Middle frontal gyrus (tissue), 1 donor: ENCODE results near the gene LETM1.

Experiments used
- DNase-seq: peaks from one replicate; pipeline ENCODE4 v3.0.0-alpha.2; 2015; ENCODE audit warnings: low spot score; ENCODE audit errors: extremely low spot score

LETM1 gene

DNA sequence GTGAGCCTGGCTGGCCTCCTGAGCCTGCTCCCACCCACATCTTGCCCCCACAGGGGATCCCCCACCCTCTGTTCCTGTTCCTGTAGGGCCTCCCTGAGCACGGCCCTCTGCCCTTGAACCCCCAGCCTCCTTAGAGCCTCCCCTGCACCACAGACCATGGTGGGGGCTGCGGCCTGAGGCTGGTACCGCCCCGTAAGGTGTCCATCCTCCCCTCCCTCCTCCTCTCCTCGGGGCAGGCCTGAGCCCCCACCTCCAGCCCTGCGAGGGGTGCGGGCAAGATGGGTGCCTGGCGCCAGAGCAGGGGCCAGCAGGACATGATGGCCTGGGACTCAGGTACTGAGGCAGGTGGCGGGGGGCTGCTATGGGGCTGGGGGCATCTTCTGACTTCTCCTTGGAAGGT lies 91.3 kb downstream of the LETM1 start:
- no peak for DNase-seq

DNA sequence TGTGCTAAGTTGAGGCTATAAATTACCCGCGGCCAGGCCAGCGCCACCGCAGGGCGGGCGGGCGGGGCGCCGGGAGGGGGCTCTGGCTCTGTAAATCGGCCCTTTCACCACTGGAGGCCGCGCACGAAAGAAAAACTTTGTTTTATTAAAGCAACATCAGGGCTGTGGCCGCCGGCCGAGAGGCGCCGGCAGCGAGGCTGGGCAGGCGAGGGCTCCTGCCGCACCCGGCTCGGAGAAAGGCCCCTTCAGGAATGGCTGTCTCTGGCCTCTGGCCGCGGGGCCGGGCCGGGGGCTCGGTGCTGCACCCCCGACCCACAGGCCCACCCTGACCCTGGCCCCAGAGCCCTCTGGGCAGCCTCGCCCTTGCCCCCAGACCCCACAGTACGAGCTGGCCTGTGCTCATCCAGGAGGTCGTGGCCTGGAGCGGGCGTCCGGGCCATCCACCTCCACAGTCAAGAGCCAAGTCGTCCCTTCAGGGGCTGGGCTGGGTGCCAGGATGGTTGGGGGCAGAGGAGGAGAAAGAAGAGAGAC lies 92.3 kb downstream of the LETM1 start:
- DNase-seq: no peak

DNA sequence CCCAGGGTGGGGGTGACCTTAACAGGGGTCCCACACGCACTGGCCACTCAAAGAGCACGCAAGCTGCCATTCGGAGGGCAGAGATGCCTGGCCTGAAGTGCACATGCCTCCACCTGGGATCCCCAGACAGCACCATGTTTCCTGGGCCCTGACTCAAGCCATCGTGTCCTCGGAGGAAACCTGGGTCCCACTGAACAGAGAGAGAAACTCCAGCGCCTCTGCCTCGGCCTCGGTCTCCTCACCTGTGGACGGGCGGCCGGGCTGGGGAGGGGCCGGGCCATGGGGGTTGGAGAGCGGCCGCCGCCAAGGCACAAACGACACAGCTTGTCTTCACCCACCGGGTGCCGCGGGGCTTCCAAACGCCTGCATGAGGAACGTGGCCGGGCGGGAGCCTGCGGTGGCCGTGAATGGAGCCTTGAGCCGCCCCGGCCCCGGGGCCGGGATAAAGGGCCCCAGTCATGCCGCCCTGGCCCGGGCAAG lies 92.8 kb downstream of the LETM1 start:
- no peak for DNase-seq

DNA sequence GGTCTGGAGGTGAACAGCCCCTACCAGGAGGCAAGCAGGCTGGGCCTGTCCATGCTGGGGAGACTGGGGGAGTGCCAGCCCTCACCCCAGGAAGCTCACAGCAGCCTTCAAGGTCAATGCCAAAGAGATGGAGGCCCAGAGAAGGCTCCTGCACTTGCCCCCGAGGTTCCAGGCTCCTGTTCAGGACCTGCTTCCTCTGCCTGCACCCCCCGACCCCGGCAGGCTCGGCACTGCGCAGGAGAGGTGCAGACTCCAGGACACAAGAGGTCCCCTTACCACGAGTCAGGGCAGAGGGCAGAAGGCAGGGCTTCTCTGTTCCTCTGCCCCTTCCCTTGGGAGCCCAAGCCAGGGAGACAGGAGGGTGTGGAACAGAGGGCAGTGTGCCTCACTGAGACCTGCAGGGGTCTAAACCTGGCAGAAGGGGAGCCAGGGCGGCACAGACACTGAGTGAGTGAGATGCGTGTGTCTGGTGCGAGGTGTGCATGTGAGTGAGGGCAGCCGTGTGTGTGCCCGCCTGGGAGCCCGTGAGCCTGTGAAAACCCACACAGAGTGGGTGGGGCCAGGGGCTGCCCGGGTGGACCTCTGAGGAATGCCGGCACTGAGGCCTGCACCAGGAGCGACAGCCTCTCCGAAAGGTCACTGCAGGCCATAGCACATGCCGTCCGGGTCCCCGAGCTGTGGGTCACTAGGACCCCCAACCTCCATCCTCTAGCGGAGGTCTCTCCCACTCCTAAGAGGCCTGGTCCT lies 93.5 kb downstream of the LETM1 start:
- no peak for DNase-seq
